GM12801 (cell line): ENCODE measurements around the gene BRD2.

Source experiments
- TF ChIP-seq, protein P1 (sequence below): IDR thresholded peaks from one replicate; pipeline ENCODE4 v1.5.1; 2011; ENCODE audit warnings: control low read depth; ENCODE audit not compliant: insufficient read length; ENCODE audit errors: extremely low read depth

The BRD2 gene

DNA sequence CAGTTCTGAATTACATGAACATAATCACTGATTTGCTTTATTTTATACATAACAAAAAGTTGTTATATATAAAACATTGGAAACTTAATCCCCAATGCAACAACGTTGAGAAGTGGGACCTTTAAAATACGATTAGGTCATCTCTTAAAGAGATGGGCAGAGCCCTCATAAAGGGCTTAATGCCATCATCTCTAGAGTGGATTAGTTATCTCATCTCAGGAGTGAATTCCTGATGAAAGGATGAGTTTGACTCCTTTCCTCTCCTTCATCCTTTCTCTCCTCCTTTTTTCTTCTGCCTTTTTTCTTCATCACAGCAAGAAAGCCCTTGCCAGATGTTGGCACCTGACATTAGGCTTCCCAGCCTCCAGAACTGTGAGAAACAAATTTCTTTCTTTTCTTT is 27.1 kb downstream of the BRD2 start:
- TF ChIP-seq, protein P1, sequence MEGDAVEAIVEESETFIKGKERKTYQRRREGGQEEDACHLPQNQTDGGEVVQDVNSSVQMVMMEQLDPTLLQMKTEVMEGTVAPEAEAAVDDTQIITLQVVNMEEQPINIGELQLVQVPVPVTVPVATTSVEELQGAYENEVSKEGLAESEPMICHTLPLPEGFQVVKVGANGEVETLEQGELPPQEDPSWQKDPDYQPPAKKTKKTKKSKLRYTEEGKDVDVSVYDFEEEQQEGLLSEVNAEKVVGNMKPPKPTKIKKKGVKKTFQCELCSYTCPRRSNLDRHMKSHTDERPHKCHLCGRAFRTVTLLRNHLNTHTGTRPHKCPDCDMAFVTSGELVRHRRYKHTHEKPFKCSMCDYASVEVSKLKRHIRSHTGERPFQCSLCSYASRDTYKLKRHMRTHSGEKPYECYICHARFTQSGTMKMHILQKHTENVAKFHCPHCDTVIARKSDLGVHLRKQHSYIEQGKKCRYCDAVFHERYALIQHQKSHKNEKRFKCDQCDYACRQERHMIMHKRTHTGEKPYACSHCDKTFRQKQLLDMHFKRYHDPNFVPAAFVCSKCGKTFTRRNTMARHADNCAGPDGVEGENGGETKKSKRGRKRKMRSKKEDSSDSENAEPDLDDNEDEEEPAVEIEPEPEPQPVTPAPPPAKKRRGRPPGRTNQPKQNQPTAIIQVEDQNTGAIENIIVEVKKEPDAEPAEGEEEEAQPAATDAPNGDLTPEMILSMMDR = no peak

DNA sequence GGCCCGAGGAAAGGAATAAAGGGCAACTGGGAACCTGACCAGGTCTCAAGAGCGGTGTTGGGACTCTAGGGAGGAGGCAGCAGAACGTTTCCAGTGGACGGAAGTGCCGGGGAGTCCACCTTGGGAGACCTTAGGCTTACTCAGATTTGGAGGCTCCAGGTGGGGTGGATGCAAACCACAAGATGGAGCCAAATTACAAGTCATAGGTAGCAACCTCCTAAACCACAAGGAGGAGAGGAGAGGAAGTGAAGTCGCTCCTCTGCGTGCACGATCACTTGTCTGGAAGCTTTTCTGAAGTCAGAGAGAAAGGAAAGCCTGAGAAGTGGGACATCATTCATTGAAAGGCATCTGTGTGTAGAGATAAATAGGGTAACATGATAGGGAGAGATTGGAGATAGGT is 31.7 kb downstream of the BRD2 start:
- TF ChIP-seq, protein P1 = no peak

DNA sequence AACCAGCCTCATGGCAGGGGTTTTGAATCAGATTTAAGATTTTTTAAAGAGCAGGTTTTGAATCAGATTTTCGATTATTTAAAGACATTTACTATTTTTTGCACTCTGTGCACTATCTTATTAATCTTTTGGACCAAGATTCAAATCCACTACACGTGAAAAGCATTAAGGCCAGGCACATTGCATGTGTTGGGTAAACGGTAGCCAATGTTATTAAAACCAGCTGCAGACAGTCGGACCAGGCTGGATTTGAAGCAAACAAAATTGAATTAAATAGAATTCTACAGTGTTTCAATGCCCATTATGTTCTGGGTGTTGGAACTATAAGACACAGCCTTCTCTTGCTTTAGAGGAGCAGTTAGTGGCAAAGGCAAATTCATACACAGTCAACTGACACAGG is 33.3 kb downstream of the BRD2 start:
- TF ChIP-seq, protein P1 = no peak

DNA sequence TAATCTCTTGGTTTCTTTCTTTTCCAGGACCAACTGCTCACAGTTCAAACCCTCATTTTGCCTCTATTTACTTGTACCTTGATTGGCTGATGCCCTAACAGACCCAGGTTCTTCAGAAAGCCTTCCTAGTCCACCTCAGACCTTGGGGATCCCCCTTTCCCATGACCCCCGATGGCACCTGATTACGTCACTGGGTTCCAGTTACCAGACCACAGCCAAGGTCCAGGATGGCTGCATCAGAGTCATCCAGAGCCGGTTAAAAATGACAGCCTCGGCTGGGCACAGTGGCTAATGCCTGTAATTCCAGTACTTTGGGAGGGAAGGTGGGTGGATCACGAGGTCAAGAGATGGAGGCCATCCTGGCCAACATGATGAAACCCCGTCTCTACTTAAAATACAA is 36.5 kb downstream of the BRD2 start:
- TF ChIP-seq, protein P1 = no peak

DNA sequence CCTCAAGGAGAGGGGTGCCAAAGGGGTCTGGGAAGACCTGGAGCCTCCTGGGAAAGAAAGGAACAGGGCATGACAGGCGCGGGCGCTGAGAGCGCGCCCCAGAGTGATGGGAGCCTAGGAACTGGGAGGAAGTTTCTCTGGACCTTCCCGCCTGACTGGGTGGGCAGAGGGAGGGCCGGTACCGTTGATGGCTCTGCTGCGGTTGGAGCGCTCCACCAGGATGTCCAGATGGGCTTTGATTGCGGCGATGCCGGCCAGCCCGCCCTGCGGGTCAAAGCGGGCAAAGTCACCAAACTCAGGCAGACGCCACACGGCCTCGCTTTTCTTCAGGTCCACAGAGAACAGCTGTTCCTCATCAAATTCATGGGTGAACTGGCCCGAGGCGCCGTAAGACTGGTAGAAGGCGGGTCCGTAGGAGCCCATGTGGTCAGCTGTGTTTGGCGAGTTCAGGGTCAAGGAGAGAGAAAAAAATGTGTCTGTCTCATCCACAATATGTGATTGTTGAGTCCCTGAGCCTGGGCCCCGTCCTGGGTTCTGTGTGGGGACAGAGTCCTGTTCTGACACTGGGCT is 39.5 kb downstream of the BRD2 start:
- TF ChIP-seq, protein P1 = no peak

DNA sequence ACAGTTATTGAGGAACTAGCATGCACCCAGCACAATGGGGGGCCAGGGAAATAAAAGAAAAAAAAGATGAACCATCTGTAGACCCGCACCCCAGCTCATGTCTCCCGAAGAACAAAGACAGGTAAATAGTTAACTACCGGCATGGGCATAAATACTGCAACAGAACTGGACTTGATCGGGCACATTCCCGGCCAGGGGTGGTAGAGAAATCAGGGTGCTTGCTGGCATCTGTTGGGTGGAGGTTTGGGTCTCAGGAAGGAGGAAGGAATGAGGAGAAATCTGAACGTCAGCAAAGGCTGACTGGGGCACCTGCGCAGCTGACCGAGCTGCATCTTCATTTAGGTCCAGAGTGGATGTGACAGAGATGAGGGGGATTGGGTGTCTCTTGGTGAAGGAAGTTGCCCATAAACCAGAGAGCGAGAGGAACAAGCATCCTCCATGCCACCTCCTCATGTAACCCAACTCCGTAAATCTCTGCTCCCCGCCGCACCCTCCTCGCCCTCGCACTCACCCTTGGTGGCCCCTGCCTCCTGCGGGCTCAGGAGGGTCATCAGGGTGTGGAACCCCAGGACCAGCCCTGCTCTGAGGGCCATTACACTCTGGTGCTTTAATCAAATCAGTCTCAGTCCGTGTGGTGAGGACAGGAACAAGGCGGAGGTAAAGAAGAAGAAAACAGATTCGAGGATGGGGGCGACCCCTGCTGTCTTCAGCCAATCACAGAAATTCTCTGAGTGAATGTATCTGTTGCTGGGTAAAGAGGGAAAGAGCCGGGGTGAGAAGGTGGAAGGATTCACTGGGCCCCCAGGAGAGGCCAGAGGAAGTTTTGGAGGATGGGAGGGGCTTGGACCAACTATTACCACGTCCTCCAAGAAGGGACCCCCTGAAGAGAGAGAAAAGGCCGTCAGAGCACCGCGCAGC is 40.8 kb downstream of the BRD2 start, which contains the start of gene HLA-DOA:
HLA-DOA (minus strand) TSS at position 648 of the 918 bp plus-strand sequence.
- TF ChIP-seq, protein P1 = no peak

DNA sequence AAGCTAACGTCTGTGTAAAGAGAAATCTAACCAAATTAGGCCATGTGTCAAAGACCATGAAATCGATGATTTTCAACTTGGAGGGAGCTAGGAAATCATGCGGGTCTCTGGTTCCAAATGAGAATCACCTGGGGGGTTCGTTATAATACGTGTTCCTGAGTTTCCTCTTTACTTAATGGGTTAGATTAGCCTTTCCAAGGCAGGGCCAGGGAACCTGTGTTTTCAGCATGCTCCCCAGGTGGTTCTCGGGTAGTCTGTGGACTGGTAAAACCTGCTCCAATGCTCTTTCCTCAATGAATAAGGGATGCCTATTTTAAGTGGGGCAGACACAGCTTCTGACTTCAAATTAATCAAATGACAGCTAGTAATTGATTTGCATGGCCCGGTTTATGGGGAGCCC is 42.0 kb downstream of the BRD2 start:
- TF ChIP-seq, protein P1 = no peak
